ENCODE data around the gene EMID1.

EMID1 gene

DNA sequence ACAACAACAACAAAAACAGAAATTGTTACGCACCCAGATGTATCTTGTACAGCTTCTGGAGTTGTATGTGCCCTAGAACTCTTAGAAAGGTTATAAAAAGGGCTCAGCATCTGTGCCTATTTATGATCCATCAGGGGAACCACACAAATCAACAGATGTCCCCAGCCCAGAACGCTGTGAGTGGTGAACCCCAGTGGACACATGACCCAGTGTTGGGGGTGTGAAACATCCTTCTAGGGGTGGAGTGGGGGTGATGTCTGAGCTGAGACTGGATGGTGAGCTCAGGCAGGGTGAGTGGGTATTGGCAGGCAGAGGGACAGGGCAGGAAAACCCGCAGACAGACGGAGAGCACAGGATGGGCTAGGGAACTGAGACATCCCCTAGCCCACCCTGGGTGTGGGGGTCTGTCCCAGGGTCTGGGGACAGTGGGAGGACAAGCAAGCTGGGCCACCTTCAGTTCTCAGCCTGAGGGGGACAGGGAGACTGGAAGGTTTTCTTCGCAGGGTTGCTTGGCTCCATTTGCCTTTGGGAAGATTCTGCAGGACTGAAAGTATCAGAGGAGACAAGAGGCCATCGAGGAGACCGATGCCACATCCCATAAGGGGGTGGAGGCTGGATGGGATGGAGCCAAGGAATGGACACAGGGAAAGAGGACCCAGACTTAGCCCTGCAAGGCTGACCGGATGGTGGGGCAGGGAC is 5.8 kb upstream of the EMID1 start:
- TF ChIP-seq, protein P1, sequence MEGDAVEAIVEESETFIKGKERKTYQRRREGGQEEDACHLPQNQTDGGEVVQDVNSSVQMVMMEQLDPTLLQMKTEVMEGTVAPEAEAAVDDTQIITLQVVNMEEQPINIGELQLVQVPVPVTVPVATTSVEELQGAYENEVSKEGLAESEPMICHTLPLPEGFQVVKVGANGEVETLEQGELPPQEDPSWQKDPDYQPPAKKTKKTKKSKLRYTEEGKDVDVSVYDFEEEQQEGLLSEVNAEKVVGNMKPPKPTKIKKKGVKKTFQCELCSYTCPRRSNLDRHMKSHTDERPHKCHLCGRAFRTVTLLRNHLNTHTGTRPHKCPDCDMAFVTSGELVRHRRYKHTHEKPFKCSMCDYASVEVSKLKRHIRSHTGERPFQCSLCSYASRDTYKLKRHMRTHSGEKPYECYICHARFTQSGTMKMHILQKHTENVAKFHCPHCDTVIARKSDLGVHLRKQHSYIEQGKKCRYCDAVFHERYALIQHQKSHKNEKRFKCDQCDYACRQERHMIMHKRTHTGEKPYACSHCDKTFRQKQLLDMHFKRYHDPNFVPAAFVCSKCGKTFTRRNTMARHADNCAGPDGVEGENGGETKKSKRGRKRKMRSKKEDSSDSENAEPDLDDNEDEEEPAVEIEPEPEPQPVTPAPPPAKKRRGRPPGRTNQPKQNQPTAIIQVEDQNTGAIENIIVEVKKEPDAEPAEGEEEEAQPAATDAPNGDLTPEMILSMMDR (IDR thresholded peaks at IDR 0.05; ENCODE audit: low read length, missing control alignments) = no peak
- no peak overlapping the region for H3K4me3 ChIP-seq (replicated peaks; ENCODE audit: low read depth, low read length)
- DNase-seq (ENCODE audit: low read depth) = no peak

DNA sequence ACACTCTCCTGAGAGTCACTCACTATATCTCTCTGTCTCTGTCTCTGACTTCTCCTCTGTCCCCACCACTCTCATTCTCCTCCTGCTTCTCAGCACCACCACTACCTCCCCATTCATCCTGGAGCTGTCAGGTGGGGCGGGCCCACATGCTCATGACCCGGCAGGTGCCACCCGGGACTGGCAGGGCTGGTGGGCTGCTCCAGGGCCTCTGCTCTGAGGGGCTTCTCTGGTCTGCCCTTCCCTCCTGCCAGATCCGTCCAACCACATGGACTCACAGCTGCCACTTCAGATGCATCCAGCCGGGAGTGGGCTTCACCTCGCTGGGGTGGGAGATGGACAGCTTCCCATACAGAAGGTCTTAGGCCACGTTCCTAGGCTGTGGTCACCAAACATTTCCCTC is 4.8 kb upstream of the EMID1 start:
- TF ChIP-seq, protein P1 (IDR thresholded peaks at IDR 0.05; ENCODE audit: low read length, missing control alignments) = no peak

DNA sequence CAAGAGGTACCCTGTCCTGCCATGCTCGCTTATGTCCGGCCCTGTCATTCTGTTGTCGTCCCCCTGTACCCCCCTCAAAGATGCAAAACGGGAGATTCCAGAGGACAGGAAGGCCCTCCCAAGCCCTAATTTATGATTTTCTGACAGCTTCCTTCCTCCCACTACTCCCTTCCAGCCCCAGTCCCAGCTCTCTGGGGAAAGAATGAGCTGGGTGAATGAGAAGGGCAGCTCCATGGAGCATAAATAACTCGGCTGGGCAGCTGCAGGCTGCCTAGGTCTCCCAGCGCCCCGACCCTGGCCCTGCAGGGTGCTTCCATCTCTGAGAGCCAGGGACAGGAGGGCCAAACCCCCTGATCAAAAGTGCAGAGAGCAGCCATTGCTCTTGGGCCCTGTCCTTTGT is 3.9 kb upstream of the EMID1 start:
- TF ChIP-seq, protein P1 (IDR thresholded peaks at IDR 0.05; ENCODE audit: low read length, missing control alignments) = no peak
- DNase-seq (ENCODE audit: low read depth) = no peak
- no peak overlapping the region for H3K4me3 ChIP-seq (replicated peaks; ENCODE audit: low read depth, low read length)

More for the DNA sequence above, 4.8 kb upstream of the EMID1 start:
- no peak overlapping the region for H3K4me3 ChIP-seq (replicated peaks; ENCODE audit: low read depth, low read length)
- DNase-seq (ENCODE audit: low read depth) = no peak

DNA sequence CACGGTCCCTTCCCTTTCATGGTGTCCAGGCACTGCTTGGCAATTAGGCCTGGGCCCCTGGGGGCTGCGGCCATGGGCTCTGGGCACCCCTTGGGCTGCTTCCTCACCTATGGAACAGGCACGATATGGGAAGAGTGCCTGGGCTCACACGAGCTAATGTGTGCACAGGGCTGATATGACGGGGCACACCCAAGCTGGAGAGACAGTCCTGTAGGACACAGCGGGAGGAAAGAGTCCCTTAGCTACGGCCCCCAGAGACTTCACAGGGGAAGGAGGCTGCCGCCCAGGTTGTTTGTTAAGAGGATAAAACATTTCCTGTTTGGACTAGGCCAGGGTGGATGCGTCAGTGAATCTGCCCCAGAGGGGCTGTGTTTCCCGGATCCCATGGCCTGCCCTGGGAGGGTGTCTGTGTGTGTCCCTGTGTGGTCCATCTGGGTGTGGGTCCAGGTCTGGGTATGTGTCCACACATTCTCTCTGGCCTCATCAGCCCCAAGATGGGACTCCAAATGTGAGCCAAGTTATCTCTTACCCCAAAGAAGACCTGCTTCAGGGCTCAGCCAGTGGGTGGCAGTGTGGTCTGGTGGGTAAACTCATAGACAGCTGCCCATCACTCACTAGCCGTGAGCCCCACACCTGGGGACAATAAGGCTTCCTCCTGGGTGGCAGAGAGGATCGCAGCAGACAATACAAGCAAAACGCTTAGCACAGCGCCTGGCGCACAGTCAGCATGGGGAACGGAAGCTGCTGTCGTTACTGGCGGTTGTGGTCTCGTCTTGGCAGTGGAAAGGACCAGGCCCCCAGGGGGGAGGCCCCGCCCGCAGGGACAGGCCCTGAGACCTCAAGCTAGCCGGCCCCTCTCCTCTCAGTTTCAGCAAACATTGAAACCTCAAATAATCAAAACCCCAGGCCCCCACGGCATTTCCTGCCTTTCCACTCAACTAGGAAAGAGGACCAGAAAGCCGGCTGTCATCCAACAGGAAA is 3.2 kb upstream of the EMID1 start:
- DNase-seq (ENCODE audit: low read depth) = peak; percentile 62
- TF ChIP-seq, protein P1 (IDR thresholded peaks at IDR 0.05; ENCODE audit: low read length, missing control alignments) = peak; percentile 47
- H3K4me3 ChIP-seq (replicated peaks; ENCODE audit: low read depth, low read length) = no peak overlapping the region

DNA sequence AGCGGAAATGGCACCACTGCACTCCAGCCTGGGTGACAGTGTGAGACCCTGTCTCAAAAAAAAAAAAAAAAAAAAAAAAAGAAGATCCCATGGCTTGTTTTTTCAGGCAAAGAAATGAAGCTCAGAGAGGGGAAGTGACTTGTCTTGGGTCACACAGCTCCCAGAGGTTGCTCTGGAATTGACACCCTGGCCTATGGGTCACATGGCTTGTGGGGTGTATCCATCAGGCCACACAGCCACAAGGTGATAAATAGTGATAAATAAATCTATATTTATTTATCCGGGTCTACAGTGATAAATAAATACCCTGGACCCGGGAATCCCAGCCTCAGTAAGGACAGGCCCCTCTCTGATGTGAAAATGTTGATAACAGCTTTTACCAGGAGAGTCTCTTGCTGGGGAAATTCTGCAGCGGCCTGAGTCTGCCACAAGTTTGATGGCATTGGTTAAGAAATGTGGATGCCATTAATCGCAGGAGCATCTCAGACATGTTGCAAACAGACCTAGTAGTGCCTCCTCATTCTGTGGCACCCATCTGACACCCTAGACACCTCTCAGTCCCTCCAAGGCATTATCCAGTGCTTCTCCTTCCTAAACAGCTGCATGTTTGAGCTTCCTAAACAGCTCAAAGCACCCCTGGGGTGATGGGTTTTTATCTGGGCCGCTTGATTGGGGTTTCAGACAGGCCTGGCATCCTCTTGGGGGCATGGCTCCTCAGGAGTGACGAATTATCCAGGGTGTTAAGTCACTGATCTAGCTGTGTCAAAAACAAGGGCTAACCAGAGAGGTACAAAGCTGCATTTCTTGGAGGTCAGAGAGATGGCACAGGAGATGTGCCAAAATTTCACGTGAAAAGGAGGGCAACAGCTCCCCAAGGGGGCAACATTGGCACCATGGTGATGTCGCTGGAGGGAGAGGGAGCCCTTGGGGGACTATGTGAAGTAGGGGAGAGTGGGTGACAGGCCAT is 1.9 kb upstream of the EMID1 start:
- DNase-seq (ENCODE audit: low read depth) = no peak
- TF ChIP-seq, protein P1 (IDR thresholded peaks at IDR 0.05; ENCODE audit: low read length, missing control alignments) = no peak
- H3K4me3 ChIP-seq (replicated peaks; ENCODE audit: low read depth, low read length) = no peak overlapping the region

DNA sequence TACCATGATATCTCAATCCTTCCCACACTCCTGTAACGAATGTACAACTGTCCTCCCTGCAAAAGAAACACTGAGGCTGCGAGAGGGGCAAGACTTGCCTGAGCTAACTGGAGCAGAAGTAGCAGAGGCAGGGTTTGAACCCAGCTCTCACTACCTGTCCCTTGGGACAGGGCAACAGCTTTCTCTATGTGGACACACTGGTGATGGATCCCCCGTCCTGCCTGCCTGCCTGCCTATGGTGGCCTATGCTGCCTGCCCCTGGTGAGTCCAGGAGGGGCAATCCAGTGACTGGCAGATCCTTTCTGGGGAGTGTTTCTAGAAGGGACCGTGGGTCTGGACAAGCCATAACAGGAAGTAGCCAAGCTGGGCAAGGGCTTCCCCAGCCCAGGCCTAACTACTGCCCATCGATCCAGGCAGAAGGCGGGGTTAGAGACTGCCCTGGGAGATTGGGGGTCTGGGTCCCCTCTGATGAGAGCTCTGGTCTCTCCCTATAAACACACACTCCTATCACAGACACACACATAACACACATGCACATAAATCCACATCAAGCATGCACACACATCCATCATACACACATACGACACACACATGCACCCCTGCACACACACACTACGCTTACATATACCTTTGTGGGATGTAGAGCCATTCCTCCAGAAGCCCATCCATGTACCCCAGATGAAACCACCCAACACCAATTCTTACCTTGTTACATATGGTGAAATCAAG is 1.1 kb upstream of the EMID1 start:
- no peak for DNase-seq (ENCODE audit: low read depth)
- TF ChIP-seq, protein P1 (IDR thresholded peaks at IDR 0.05; ENCODE audit: low read length, missing control alignments) = no peak
- no peak overlapping the region for H3K4me3 ChIP-seq (replicated peaks; ENCODE audit: low read depth, low read length)

Data from fibroblast of pulmonary artery (primary cell).